Neuronal stem cell (in vitro differentiated cells): ENCODE results near the gene SCYL3.

Source experiments
- DNase-seq: peaks from one replicate; pipeline ENCODE4 v3.0.0-alpha.2; 2013; ENCODE audit warnings: low spot score
- H2AFZ ChIP-seq: one replicate; pipeline ENCODE4 v1.6.1; 2013; ENCODE audit warnings: mild to moderate bottlenecking, low read length, inconsistent platforms
- H2AK5ac ChIP-seq: 2 replicates; pipeline ENCODE4 v1.6.1; 2013; ENCODE audit warnings: low read depth, mild to moderate bottlenecking, inconsistent platforms, low read length, moderate library complexity, mixed read lengths
- H2BK120ac ChIP-seq: 2 replicates; pipeline ENCODE4 v1.6.1; 2013; ENCODE audit warnings: low read depth, mild to moderate bottlenecking, inconsistent platforms, low read length, moderate library complexity, mixed read lengths
- H2BK12ac ChIP-seq: one replicate; pipeline ENCODE4 v1.6.1; 2013; ENCODE audit warnings: low read length, inconsistent platforms
- H2BK15ac ChIP-seq: 2 replicates; pipeline ENCODE4 v1.6.1; 2013; ENCODE audit warnings: mild to moderate bottlenecking, low read length, inconsistent platforms, mixed read lengths
- H2BK5ac ChIP-seq: one replicate; pipeline ENCODE4 v1.6.1; 2013; ENCODE audit warnings: inconsistent platforms, mild to moderate bottlenecking, low read length, moderate library complexity
- H3K14ac ChIP-seq: one replicate; pipeline ENCODE4 v1.6.1; 2013; ENCODE audit warnings: low read length, inconsistent platforms
- H3K18ac ChIP-seq: 2 replicates; pipeline ENCODE4 v1.6.1; 2013; ENCODE audit warnings: low read length, inconsistent platforms
- H3K23ac ChIP-seq: 2 replicates; pipeline ENCODE4 v1.6.1; 2013; ENCODE audit warnings: low read depth, mild to moderate bottlenecking, mixed read lengths, low read length, inconsistent platforms; ENCODE audit not compliant: poor library complexity
- H3K27ac ChIP-seq: replicated peaks from 3 replicates; pipeline ENCODE4 v1.5.1; 2013; ENCODE audit warnings: low read length, inconsistent platforms
- H3K27me3 ChIP-seq, 3 experiments: 2 replicates each; pipeline ENCODE4 v1.6.1; 2013; ENCODE audit warnings: low read length in 3 of 3, mild to moderate bottlenecking in 2 of 3, inconsistent platforms in 1 of 3, low read depth in 1 of 3, mixed read lengths in 1 of 3, moderate library complexity in 1 of 3; ENCODE audit not compliant: control insufficient read depth in 3 of 3, insufficient read depth in 3 of 3
- H3K36me3 ChIP-seq, 2 donors: replicated peaks in 1 of 2; 2 replicates each; pipeline ENCODE4 v1.6.1; 2013; ENCODE audit warnings: low read length in 2 of 2; ENCODE audit not compliant: control insufficient read depth in 2 of 2, insufficient read depth in 2 of 2
- H3K4ac ChIP-seq: 2 replicates; pipeline ENCODE4 v1.6.1; 2013; ENCODE audit warnings: inconsistent platforms, mild to moderate bottlenecking, low read length, moderate library complexity
- H3K4me1 ChIP-seq, 2 donors: 1 replicate in 1 of 2; 2 replicates in 1 of 2; pipeline ENCODE4 v1.6.1; 2013; ENCODE audit warnings: low read length in 2 of 2, low read depth in 1 of 2; ENCODE audit not compliant: control insufficient read depth in 2 of 2, insufficient read depth in 1 of 2
- H3K4me2 ChIP-seq: one replicate; pipeline ENCODE4 v1.6.1; 2013; ENCODE audit warnings: mild to moderate bottlenecking, low read length, inconsistent platforms; ENCODE audit not compliant: insufficient read depth, poor library complexity, severe bottlenecking
- H3K4me3 ChIP-seq, 2 donors: 2 replicates each; pipeline ENCODE4 v1.5.1; 2013; ENCODE audit warnings: low read length in 2 of 2, mild to moderate bottlenecking in 2 of 2, inconsistent platforms in 1 of 2, moderate library complexity in 1 of 2
- H3K79me1 ChIP-seq: one replicate; pipeline ENCODE4 v1.6.1; 2013; ENCODE audit warnings: low read depth, mild to moderate bottlenecking, inconsistent platforms, low read length, moderate library complexity
- H3K9ac ChIP-seq: one replicate; pipeline ENCODE4 v1.6.1; 2013; ENCODE audit warnings: mild to moderate bottlenecking, low read depth, low read length, inconsistent platforms; ENCODE audit not compliant: poor library complexity
- H3K9me3 ChIP-seq, 2 donors: replicated peaks in 1 of 2; 2 replicates each; pipeline versions ENCODE3 to v1.6.1; 2013; ENCODE audit warnings: low read length in 2 of 2, mild to moderate bottlenecking in 2 of 2, inconsistent platforms in 1 of 2, low read depth in 1 of 2, mixed read lengths in 1 of 2, moderate library complexity in 1 of 2; ENCODE audit not compliant: control insufficient read depth in 2 of 2, insufficient read depth in 1 of 2
- H4K8ac ChIP-seq: one replicate; pipeline ENCODE4 v1.6.1; 2013; ENCODE audit warnings: low read depth, mild to moderate bottlenecking, inconsistent platforms, low read length, moderate library complexity
- H4K91ac ChIP-seq: one replicate; pipeline ENCODE4 v1.6.1; 2013; ENCODE audit warnings: low read length, low read depth, mild to moderate bottlenecking, inconsistent platforms; ENCODE audit not compliant: poor library complexity
- WGBS, 2 donors: extraction: QIAGEN DNeasy Blood & Tissue Kit; methylation state at CpG; one replicate each; pipeline ENCODE4 v1.1.7; 2013; ENCODE audit warnings: missing lambda C conversion rate in 2 of 2, mixed read lengths in 1 of 2; ENCODE audit not compliant: insufficient read length in 2 of 2, insufficient replicate concordance in 1 of 2; ENCODE audit errors: extremely low coverage in 2 of 2; 5-methylcytosine and 5-hydroxymethylcytosine counted together

The SCYL3 gene

DNA sequence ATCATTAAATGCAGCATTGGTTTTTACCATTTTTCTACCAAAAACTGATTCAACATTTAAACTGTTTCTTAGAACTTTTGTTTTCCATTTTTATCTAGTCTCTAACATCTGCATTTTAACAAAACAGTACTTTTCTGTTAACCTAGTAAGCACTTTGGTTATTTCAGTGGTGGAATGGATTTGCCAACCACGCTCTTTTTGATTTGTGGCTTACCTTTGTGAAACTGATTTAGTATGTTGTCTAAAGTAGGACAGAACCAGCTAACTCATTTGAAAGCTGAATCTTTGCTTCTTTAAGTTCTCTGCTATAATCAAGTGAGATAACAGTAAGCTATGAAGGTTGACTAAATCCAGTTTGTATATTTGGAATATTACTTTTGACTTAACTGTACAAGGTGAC is 57.5 kb downstream of the SCYL3 start:
- Histone ChIP-seq H3K18ac (no peak overlapping the region), H2BK15ac (no peak overlapping the region), H3K4me3 (no peak overlapping the region), H3K4me2 (no peak overlapping the region), H2BK12ac (no peak overlapping the region), H2AFZ (no peak overlapping the region), H2BK120ac (no peak overlapping the region), H3K79me1 (no peaks in the 10 kb centered on the region), H3K27me3 (no peaks in the 10 kb centered on the region), H4K91ac (no peak overlapping the region), H4K8ac (no peak overlapping the region), H3K36me3 (peaks cover 13 to 97% of the 10 kb centered on the region in 2 donors), H3K9ac (no peak overlapping the region), H2BK5ac (no peak overlapping the region), H3K9me3 (peaks cover 2 to 22% of the 10 kb centered on the region in 2 donors), H3K4ac (no peak overlapping the region), H3K23ac (no peak overlapping the region), H3K4me1 (no peaks in the 10 kb centered on the region), H3K14ac (no peak overlapping the region), H3K27ac (no peak overlapping the region), H2AK5ac (no peak overlapping the region)
- DNase-seq, result no peak
- no CpG with 5 or more reads among the region's 1 CpG for WGBS, 2 donors

DNA sequence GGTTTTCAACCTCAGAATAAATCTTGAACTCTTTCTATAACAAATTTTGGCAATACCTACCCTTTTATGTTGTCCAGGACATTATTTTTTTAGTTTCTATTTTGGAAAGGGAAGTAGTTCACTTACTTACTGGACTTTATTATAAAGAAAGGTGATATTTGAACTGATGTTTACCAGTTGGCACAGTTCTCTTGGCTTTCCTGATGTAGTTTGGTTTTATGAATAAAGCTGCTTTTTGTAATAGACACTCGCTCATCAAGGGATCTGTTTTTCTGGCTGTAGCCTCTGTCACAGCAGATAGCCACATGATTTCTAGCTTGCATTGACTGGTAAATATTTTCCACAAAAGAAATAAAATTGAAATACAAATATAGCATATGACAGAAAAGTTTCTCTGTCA is 58.0 kb downstream of the SCYL3 start:
- Histone ChIP-seq H3K27me3 (no peaks in the 10 kb centered on the region), H3K14ac (no peak overlapping the region), H3K9ac (no peak overlapping the region), H3K36me3 (peaks cover 12 to 97% of the 10 kb centered on the region in 2 donors), H3K4me1 (no peaks in the 10 kb centered on the region), H4K8ac (no peak overlapping the region), H3K79me1 (no peaks in the 10 kb centered on the region), H2BK12ac (no peak overlapping the region), H3K4me2 (no peak overlapping the region), H2BK5ac (no peak overlapping the region), H3K18ac (no peak overlapping the region), H2AFZ (no peak overlapping the region), H3K23ac (no peak overlapping the region), H3K4ac (no peak overlapping the region), H3K4me3 (no peak overlapping the region), H3K9me3 (peaks cover 2 to 17% of the 10 kb centered on the region in 2 donors), H2BK120ac (no peak overlapping the region), H4K91ac (no peak overlapping the region), H2BK15ac (no peak overlapping the region), H3K27ac (no peak overlapping the region), H2AK5ac (no peak overlapping the region)
- WGBS, 2 donors, result no CpG with 5 or more reads among the region's 1 CpG
- DNase-seq, result no peak

DNA sequence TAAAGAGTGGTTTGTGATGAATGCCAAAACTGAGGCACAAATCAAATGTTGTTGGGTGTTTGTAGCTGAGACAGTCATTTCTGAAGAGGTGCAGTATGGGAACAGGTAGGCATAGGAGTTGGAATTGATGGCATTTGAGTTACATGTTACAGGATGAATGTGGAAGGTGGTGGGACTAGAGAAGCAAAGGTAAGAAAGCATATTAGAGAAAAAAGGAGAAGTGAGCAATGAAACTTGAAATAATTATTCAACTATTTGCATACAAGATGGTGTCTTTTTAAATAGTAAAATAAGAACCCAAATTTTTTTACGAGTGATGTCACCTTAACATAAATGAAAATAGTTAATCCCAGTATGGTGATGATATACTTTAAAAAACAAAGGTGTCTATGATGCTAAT is 58.8 kb downstream of the SCYL3 start:
- no CpG with 5 or more reads among the region's 1 CpG for WGBS, 2 donors

DNA sequence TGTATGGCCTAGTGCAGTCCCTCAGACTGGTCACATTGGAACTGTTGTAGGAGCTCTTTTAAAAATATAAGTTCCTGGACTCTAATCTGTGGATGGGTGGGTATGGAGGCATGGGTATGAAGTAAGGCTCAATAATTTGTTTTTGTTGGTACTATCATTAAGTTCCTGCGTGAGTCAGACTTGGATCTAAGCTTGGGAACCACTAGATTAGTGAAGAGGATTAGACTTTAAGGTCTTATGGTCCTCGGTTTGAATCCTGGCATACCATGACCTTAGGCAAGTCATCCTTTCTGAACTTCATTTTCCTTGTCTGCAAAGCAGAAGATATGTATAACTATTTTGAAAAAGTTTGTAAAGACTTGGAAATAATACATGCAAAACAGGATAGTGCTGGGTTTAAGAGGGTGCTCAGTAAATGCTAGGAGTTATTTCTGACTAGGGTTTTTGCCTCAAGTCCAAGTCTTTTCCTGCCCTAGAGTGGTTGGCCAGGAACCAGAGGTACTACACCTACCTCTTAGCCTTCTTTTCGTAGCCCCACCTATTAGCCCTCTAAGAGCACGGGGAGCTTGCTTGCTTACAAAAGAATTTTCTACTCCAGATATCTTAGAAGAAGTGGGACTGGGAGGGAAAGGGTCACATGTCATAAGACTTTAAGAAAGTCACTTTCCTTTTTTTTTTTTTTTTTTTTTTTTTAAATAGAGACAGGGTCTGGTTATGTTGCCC is 60.4 kb downstream of the SCYL3 start:
- Histone ChIP-seq H3K36me3 (peaks cover 6 to 99% of the 10 kb centered on the region in 2 donors), H3K4me2 (no peak overlapping the region), H4K91ac (no peak overlapping the region), H3K18ac (no peak overlapping the region), H3K9me3 (no peaks in the 10 kb centered on the region), H3K4ac (no peak overlapping the region), H3K4me3 (no peak overlapping the region), H3K23ac (no peak overlapping the region), H3K79me1 (no peaks in the 10 kb centered on the region), H3K27me3 (no peaks in the 10 kb centered on the region), H3K14ac (no peak overlapping the region), H2BK12ac (no peak overlapping the region), H3K27ac (no peak overlapping the region), H2BK5ac (no peak overlapping the region), H3K4me1 (no peaks in the 10 kb centered on the region), H2BK120ac (no peak overlapping the region), H2AK5ac (no peak overlapping the region), H2BK15ac (no peak overlapping the region), H2AFZ (no peak overlapping the region), H3K9ac (no peak overlapping the region), H4K8ac (no peak overlapping the region)
- WGBS, 2 donors, result no CpG with 5 or more reads among the region's 4 CpGs
- no peak for DNase-seq

More for the DNA sequence above, 58.8 kb downstream of the SCYL3 start:
- no peak overlapping the region for H2BK120ac ChIP-seq
- no peak overlapping the region for H3K23ac ChIP-seq
- H2BK5ac ChIP-seq, result no peak overlapping the region
- H3K4me3 ChIP-seq, result no peak overlapping the region
- H3K4me2 ChIP-seq, result no peak overlapping the region
- no peak overlapping the region for H2AFZ ChIP-seq
- no peak overlapping the region for H3K4ac ChIP-seq
- H3K27ac ChIP-seq, result no peak overlapping the region
- H2BK15ac ChIP-seq, result no peak overlapping the region
- H3K4me1 ChIP-seq, result no peaks in the 10 kb centered on the region
- H3K18ac ChIP-seq, result no peak overlapping the region
- no peak overlapping the region for H4K91ac ChIP-seq
- no peak overlapping the region for H3K9ac ChIP-seq
- H3K27me3 ChIP-seq, result no peaks in the 10 kb centered on the region
- no peaks in the 10 kb centered on the region for H3K79me1 ChIP-seq
- no peak overlapping the region for H4K8ac ChIP-seq
- no peak for DNase-seq
- no peak overlapping the region for H2BK12ac ChIP-seq
- H3K36me3 ChIP-seq, result peaks cover 13 to 98% of the 10 kb centered on the region in 2 donors
- H3K9me3 ChIP-seq, result peaks cover 2 to 13% of the 10 kb centered on the region in 2 donors
- no peak overlapping the region for H2AK5ac ChIP-seq
- no peak overlapping the region for H3K14ac ChIP-seq
